OCI-LY7 (cell line): ENCODE measurements around the gene ADGRD1. TPM values are rescaled to one million over a fixed set of nuclear protein-coding genes. Genes with fewer than 3 reads are reported as not detected.

ENCODE experiments used
- BruUV-seq: library from RNA; stranded (reverse); fragments of 400-500 nt; replicated peaks from 2 replicates; lab custom pipeline; 2021; lab: Mats Ljungman, UMichigan
- CTCF ChIA-PET: fragments of 300-600 bp; sonication (Branson Sonifier 250); formaldehyde crosslinking; loops from one replicate; lab custom pipeline; 2022; ENCODE audit warnings: antibody characterized with exemption; ENCODE audit not compliant: unreplicated experiment; lab: Charles Lee
- POLR2A ChIA-PET: fragments of 300-600 bp; sonication (Branson Sonifier 250); formaldehyde crosslinking; loops from one replicate; lab custom pipeline; 2022; ENCODE audit warnings: antibody characterized with exemption; lab: Charles Lee
- DNase-seq: peaks from one replicate; pipeline ENCODE4 v3.0.0-alpha.2; 2015; ENCODE audit warnings: low spot score
- H2AFZ ChIP-seq: fragments of 200-600 bp; sonication (generic), shearing (Covaris generic); 2 replicates; pipeline ENCODE4 v1.6.1; 2014; ENCODE audit warnings: mild to moderate bottlenecking, antibody characterized with exemption, low read length, moderate library complexity
- H3K27ac ChIP-seq: fragments of 200-600 bp; sonication (generic); 2 replicates; pipeline ENCODE4 v1.5.1; 2014; ENCODE audit warnings: mixed run types, low read depth, mild to moderate bottlenecking, moderate library complexity, low read length, inconsistent platforms; ENCODE audit not compliant: poor library complexity, severe bottlenecking
- H3K36me3 ChIP-seq: fragments of 200-600 bp; sonication (generic); 2 replicates; pipeline ENCODE4 v1.6.1; 2014; ENCODE audit warnings: mild to moderate bottlenecking, antibody characterized with exemption, low read length, moderate library complexity, mixed read lengths; ENCODE audit not compliant: insufficient read depth
- H3K4me1 ChIP-seq: fragments of 200-600 bp; sonication (generic); 2 replicates; pipeline ENCODE4 v1.5.1; 2014; ENCODE audit warnings: mild to moderate bottlenecking, low read length; ENCODE audit not compliant: insufficient read depth, poor library complexity, severe bottlenecking
- H3K4me2 ChIP-seq: fragments of 200-600 bp; sonication (generic); 2 replicates; pipeline ENCODE4 v1.6.1; 2014; ENCODE audit warnings: mild to moderate bottlenecking, low read length
- H3K4me3 ChIP-seq: fragments of 200-600 bp; sonication (generic); 2 replicates; pipeline ENCODE4 v1.5.1; 2014; ENCODE audit warnings: mild to moderate bottlenecking, low read depth, low read length; ENCODE audit not compliant: poor library complexity, severe bottlenecking
- H3K79me2 ChIP-seq: fragments of 200-600 bp; sonication (generic); 2 replicates; pipeline ENCODE4 v1.6.1; 2016; ENCODE audit warnings: low read depth, mild to moderate bottlenecking, low read length, moderate library complexity, mixed read lengths; ENCODE audit not compliant: insufficient read depth
- H3K9me2 ChIP-seq: fragments of 200-600 bp; sonication (generic); 2 replicates; pipeline ENCODE4 v1.6.1; 2016; ENCODE audit warnings: mild to moderate bottlenecking, low read length, mixed read lengths; ENCODE audit not compliant: insufficient read depth
- H3K9me3 ChIP-seq: fragments of 200-600 bp; sonication (generic); 2 replicates; pipeline ENCODE4 v1.6.1; 2014; ENCODE audit warnings: mild to moderate bottlenecking, mixed run types, low read length, mixed read lengths
- H4K20me1 ChIP-seq: fragments of 200-600 bp; sonication (generic); 2 replicates; pipeline ENCODE4 v1.6.1; 2014; ENCODE audit warnings: mild to moderate bottlenecking, antibody characterized with exemption, low read length, moderate library complexity, mixed read lengths; ENCODE audit not compliant: insufficient read depth
- EZH2phosphoT487 ChIP-seq: fragments of 200-600 bp; sonication (generic); IDR thresholded peaks from 2 replicates; pipeline ENCODE4 v1.6.1; 2018; ENCODE audit warnings: low read depth, borderline replicate concordance, mild to moderate bottlenecking, mixed run types, antibody characterized with exemption, low read length, moderate library complexity, mixed read lengths
- intact Hi-C: fragments of 100-400 bp; cut with micrococcal nuclease; formaldehyde crosslinking; loops from one replicate; pipeline ENCODE4 v1.10.0; 2022; ENCODE audit not compliant: unreplicated experiment
- total RNA-seq, 2 experiments: library from RNA; depleted of rRNA in 1 of 2; stranded (reverse); fragments of >200 nt in 1 of 2; shearing (Covaris generic) in 1 of 2; gene quantifications; 2 replicates each; pipeline ENCODE4 v1.2.3, GENCODE V29; 2014 to 2022
- TF ChIP-seq, protein P1 (sequence below): fragments of 200-600 bp; sonication (generic); conservative IDR thresholded peaks from 2 replicates; pipeline ENCODE4 v1.5.1; 2014; ENCODE audit warnings: mild to moderate bottlenecking, antibody characterized with exemption, low read length, moderate library complexity, mixed read lengths

ADGRD1 gene
- total RNA-seq, 2 experiments from 2014 or later = 1.0 to 1.7 TPM

DNA sequence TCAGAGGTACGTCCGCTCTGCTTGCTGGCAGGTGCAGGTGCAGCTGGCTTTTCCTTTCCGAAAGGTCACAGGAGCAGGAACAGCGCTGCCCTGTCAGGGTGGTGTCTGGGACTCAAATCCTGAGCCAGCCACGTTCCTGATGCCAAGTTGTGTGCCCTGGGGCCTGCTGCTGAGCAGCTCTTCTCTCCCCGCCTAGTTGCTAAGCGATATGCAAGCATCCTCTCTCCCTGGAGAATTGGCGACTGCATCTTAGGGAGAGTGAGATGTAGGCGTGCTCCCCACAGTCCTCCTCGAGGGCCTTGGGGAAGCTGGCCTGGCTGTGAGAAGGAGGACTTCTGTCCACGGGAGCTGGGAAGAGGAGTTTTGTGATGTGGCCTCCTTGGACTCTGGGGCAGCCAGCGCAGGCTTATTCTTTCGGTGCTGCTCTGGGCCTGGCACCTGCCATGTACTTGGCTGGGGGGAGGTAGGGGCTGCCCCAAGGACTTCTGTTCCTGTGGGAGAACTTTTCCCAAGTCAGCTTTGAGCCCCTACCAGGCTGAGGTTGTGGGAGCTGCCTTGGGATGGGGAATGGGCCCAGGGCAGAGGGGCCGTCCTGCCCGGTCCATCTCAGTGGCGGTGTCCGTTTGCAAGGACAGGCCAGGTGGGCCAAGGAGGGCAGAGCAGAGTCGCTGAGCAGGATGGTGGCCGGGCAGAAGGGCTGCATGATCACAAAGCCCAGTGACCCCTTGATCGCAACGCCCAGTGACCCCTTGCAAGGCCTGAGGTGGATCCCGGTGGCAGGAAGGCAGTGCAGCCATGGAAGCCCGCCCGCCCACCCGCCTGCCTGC, 183.5 kb downstream of the ADGRD1 start:
- no peaks in the 10 kb centered on the region for H3K79me2 ChIP-seq
- H4K20me1 ChIP-seq = no peaks in the 10 kb centered on the region
- no peaks in the 10 kb centered on the region for H3K36me3 ChIP-seq
- no peaks in the 10 kb centered on the region for H3K9me2 ChIP-seq
- H3K4me3 ChIP-seq = no peak overlapping the region
- H3K4me1 ChIP-seq = no peaks in the 10 kb centered on the region
- H3K9me3 ChIP-seq = no peaks in the 10 kb centered on the region
- no peak overlapping the region for H3K4me2 ChIP-seq
- intact Hi-C loops = loop anchor here (10.0 kb wide), 1 partner anchor 312 kb away; no protein-coding TSS in a partner anchor
- BruUV-seq = no TSS peak
- ChIA-PET CTCF (no interaction called here), POLR2A (no interaction called here)
- no peak for DNase-seq
- H3K27ac ChIP-seq = no peak overlapping the region
- no peak overlapping the region for H2AFZ ChIP-seq
- TF ChIP-seq, protein P1, sequence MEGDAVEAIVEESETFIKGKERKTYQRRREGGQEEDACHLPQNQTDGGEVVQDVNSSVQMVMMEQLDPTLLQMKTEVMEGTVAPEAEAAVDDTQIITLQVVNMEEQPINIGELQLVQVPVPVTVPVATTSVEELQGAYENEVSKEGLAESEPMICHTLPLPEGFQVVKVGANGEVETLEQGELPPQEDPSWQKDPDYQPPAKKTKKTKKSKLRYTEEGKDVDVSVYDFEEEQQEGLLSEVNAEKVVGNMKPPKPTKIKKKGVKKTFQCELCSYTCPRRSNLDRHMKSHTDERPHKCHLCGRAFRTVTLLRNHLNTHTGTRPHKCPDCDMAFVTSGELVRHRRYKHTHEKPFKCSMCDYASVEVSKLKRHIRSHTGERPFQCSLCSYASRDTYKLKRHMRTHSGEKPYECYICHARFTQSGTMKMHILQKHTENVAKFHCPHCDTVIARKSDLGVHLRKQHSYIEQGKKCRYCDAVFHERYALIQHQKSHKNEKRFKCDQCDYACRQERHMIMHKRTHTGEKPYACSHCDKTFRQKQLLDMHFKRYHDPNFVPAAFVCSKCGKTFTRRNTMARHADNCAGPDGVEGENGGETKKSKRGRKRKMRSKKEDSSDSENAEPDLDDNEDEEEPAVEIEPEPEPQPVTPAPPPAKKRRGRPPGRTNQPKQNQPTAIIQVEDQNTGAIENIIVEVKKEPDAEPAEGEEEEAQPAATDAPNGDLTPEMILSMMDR = no peak
- no peak for TF ChIP-seq EZH2phosphoT487

DNA sequence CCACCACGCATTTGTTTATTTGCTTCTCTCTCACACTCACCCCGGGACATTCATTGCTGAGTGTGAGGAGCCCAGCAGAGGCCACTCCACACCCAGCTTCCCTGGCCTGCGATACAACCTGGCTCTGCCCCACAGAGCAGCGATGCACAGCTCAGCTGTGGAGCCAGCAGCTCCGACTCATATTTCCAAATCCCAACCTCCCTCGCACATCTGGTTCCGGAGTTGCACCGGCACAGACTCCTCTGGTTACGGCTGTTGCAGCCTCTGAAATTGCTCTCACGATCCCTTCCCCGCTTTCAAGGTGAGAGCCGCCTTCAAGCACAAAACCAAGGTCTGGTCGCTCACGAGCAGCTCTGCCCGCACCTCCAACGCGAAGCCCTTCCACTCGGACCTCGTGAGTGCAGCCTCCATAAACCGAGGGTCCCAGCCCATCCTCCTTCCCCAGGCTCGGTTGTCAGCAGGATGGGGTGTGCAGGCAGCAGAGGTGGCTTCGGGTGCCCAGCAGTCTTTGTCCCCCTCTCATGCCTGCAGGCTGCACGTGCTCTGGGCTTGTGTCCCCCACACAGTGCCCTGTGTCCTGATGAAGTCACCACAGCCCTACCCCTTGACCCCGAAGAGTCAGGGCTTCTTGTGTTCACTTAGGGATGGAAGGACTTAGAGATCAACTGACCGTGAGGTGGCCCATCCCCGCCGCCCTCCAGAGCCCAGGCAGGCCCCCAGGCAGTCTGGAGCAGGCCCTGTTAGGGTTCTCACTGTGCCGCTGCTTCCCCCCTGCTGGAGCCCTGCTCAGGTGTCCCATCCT, 184.3 kb downstream of the ADGRD1 start:
- Histone ChIP-seq H3K4me1 (no peaks in the 10 kb centered on the region), H3K27ac (no peak overlapping the region), H3K4me2 (no peak overlapping the region), H3K9me2 (no peaks in the 10 kb centered on the region), H2AFZ (no peak overlapping the region), H4K20me1 (no peaks in the 10 kb centered on the region), H3K79me2 (no peaks in the 10 kb centered on the region), H3K4me3 (no peak overlapping the region), H3K36me3 (no peaks in the 10 kb centered on the region), H3K9me3 (no peaks in the 10 kb centered on the region)
- intact Hi-C loops = loop anchor here (10.0 kb wide), 1 partner anchor 313 kb away; no protein-coding TSS in a partner anchor
- ChIA-PET CTCF (no interaction called here), POLR2A (no interaction called here)
- TF ChIP-seq EZH2phosphoT487 = no peak
- TF ChIP-seq, protein P1 = no peak
- no peak for DNase-seq
- no TSS peak for BruUV-seq
